Measurements from ENCODE around the gene WDR27.

- TF ChIP-seq POLR2AphosphoS5 (IDR thresholded peaks at IDR 0.05) (no peak), CTCF (IDR thresholded peaks at IDR 0.05 in 8 of 11, conservative IDR thresholded peaks at IDR 0.05 in 3 of 11) (peak in 5 of 11 experiments; percentile 7 to 41 (median 29)), POLR2A (IDR thresholded peaks at IDR 0.05) (no peak)
Observed at GRCh38 chr6:169420912-169421543, 280.8 kb downstream of the WDR27 start.

Data from spleen (tissue), 7 donors.